Measurements from ENCODE around the gene TEP1.
"Not testable (repeated sequence)": the region's sequence is repeated elsewhere in the genome, so short reads cannot be mapped to it uniquely, and the experiment has no call there.

Gene TEP1

GRCh38 chr14:20455355-20456300 is 42.3 kb upstream of the TEP1 start:
- no peak for TF ChIP-seq CTCF (IDR thresholded peaks at IDR 0.05; ENCODE audit: low read depth, low read length, missing control alignments)
- H3K4me3 ChIP-seq (ENCODE audit: low read depth, low read length) = peak overlapping the region; percentile 78
- no peak for DNase-seq (ENCODE audit: low read depth)

- TF ChIP-seq CTCF (IDR thresholded peaks at IDR 0.05; ENCODE audit: low read depth, low read length, missing control alignments) = no peak
- peak; percentile 99 for DNase-seq (ENCODE audit: low read depth)
Observed at GRCh38 chr14:20454516-20455354, 41.4 kb upstream of the TEP1 start, which contains the start of the genes APEX1 and OSGEP. Gene APEX1 (plus strand): TSS chr14:20455226. CDS start chr14:20455646, 420 bp downstream. Gene OSGEP (minus strand): TSS chr14:20454812. CDS start chr14:20454683, 129 bp downstream.

GRCh38 chr14:20452831-20453230 is 39.5 kb upstream of the TEP1 start:
- H3K4me3 ChIP-seq (ENCODE audit: low read depth, low read length); DNase-seq (ENCODE audit: low read depth): not testable (repeated sequence)

More at GRCh38 chr14:20454516-20455354, 41.4 kb upstream of the TEP1 start, which contains the start of the genes APEX1 and OSGEP:
- peak within 1 kb of the TSS; percentile 78 for H3K4me3 ChIP-seq (ENCODE audit: low read depth, low read length)

- no peak for DNase-seq (ENCODE audit: low read depth)
- H3K4me3 ChIP-seq (ENCODE audit: low read depth, low read length) = no peak overlapping the region
- no peak for TF ChIP-seq CTCF (IDR thresholded peaks at IDR 0.05; ENCODE audit: low read depth, low read length, missing control alignments)
Observed at GRCh38 chr14:20446889-20447288, 33.6 kb upstream of the TEP1 start.

GRCh38 chr14:20443650-20444049 is 30.3 kb upstream of the TEP1 start:
- not testable (repeated sequence) for DNase-seq (ENCODE audit: low read depth); H3K4me3 ChIP-seq (ENCODE audit: low read depth, low read length)

GRCh38 chr14:20441461-20441860 is 28.2 kb upstream of the TEP1 start:
- no peak for TF ChIP-seq CTCF (IDR thresholded peaks at IDR 0.05; ENCODE audit: low read depth, low read length, missing control alignments)
- H3K4me3 ChIP-seq (ENCODE audit: low read depth, low read length) = no peak overlapping the region
- no peak for DNase-seq (ENCODE audit: low read depth)

- no peak for DNase-seq (ENCODE audit: low read depth)
- no peak for TF ChIP-seq CTCF (IDR thresholded peaks at IDR 0.05; ENCODE audit: low read depth, low read length, missing control alignments)
- H3K4me3 ChIP-seq (ENCODE audit: low read depth, low read length) = no peak overlapping the region
Observed at GRCh38 chr14:20440882-20441281, 27.6 kb upstream of the TEP1 start.

All from GM12864 (cell line).